GF-D8 (cell line): Measurements from ENCODE around the gene LAYN.

Experiments
- DNase-seq: peaks from one replicate; lab custom pipeline; 2025; lab: John Stamatoyannopoulos, UW

The LAYN gene

GRCh38 chr11:111540114-111540936, at the start of gene LAYN:
LAYN (plus strand) TSS chr11:111540720; CDS start chr11:111540844, 124 bp downstream.
- DNase-seq, result no peak

DNA sequence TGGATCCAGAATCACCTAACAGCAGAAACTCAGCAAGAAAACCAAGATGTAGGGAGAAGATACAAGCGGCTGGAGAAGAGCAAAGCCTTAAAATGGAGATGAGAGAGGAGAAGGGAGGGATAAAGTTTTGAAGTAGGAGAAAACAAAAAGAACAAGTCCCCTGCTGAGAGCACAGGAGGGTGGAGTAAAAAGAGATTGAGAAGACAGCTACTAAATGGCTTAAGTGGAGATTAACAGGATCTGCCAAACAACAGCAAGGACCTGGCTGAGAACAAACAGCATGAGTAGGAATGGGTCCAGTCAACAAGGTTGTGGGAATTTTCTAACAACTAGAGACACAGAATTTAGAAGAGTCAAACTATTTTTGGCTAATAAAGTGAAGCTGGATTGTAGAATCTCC, 46.5 kb upstream of the LAYN start:
- no peak for DNase-seq

GRCh38 chr11:111499483-111499882, 41.0 kb upstream of the LAYN start:
- DNase-seq, result no peak

DNA sequence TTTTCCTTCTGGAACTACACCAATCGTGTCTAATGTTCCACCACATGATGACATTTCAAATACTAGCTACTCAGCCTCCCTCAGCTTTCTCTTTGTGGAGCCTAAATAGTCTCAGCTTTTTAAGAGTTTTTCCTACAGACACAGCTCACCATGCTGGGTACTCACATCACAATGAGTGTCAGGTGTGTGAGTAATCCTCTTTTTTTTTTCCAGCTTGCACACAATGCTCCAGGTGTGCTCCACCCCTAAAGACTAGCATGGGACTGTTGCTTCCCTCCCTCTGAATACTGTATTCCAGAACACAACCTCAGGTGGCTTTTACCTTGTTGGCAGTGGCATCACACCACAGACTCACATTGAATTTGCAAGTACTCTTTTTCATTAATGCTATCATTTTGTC, 40.0 kb upstream of the LAYN start:
- no peak for DNase-seq

GRCh38 chr11:111502611-111503010, 37.9 kb upstream of the LAYN start:
- DNase-seq, result no peak

DNA sequence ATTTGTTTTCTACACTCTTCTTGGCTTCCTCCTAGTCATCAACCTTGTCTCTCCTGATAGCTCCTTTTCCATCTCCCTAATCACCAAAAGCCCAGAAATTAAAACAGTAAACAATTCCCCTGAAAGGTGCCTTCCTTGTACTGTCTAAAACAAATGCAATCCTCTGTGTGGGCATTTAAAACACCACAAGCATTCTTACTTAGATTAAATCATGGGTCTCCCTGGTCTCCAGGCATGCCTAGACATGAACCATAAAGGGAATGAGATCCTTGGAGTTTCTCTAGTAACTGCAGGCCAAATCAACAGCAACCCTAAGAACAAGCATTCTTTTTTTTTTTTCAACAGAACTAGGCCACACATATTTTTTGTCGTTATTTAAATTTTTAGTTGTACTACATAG, 30.2 kb upstream of the LAYN start:
- DNase-seq, result no peak

- DNase-seq, result no peak
Measured at GRCh38 chr11:111512296-111513239, 28.0 kb upstream of the LAYN start, which contains the start of gene BTG4. BTG4 (minus strand) TSS chr11:111512386; CDS start chr11:111498776, 13,610 bp downstream.

DNA sequence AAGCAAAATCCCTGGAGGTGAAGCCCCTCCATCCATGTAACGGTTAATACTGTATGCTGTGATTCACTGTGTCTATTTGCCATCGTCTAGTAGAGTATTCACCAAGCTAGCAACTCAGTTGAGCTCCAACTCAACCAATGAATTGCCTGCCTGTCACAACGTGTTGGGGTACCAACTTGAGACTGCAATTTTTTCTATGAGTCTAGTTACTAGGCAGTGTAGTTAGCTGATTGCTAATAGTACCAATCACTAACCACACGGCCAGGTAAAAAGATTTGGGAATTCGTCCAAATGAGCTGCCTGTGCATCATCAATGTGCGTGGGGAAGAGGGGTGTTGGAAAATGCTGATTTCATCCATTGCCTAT, 27.3 kb upstream of the LAYN start:
- DNase-seq, result no peak

DNA sequence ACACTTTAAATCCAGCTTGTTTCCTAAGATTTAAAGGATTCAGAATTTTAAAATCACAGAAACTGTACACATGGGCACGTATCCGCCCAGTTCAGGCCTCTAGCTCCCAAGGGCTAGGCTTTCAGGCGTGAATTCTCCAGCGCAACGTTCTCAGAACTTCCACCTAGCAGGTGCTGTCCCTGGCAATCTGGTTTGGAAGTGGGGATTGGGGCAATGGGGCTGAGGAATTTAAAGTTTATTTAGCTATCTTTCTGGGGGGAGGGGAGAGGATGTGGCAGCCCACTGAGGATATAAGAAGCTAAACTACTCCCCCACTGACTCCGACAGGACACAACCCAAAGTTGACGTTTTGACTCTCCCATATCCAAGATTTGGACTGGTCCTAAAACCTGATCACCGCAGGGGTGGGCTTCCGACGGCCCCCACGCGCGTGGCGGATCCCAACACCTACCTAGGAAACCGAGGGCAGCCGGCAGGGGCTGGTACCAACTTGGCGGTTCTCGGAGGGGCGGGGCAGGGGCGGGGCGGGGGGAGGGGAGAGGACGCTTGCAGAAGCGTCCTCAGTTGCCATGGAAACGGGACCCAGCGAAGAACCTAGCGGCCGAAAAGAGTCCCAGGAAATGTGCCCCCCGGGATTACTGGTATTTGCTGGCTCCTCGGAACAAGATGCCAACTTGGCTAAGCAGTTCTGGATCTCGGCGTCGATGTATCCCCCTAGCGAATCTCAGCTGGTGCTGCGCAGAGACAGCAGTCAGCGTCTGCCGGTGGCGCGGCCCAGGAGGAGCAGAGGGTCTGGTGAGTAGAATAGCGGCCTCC, 26.1 kb upstream of the LAYN start, which contains the start of gene HOATZ:
Gene HOATZ (plus strand): TSS at position 563 of the 816 bp plus-strand sequence. CDS start 7 bp downstream, at position 570.
- DNase-seq, result no peak

DNA sequence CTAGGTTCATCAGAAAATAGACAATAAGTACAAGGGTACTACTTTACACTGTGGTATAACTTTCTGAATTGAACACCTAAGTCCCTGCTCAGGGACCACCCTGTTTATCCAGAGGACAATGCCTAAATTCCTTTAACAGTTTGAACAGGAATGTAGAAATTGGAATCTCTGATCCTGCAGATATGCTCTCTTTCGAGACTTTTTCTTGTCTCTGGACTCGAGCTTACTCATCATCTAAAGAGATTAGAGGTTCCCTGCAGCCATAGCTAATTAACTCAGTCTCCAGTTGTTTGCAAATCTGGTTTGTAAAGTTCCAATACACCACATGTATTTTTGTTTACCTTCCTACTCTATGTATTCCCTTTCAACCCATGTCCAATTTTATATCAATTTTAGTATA, 24.9 kb upstream of the LAYN start:
- DNase-seq, result no peak

DNA sequence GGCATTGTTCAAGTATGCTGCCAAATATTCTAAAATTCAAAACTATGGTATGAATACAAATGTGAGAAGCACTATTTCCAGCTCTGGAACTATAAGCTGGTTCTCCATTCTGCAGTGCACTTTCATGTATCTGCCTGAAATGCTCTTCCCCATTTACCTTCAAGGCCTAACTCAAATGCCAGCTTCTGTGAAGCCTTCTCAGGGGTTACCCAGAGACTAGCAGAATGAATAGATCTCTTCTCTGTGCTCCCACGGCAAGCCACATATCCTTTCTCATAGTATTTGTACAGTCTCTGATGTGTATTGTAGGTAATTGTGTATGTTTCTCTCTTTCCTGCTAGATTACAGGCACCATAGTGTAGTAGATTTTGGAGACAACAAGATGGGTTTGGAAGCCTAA, 21.9 kb upstream of the LAYN start:
- no peak for DNase-seq

DNA sequence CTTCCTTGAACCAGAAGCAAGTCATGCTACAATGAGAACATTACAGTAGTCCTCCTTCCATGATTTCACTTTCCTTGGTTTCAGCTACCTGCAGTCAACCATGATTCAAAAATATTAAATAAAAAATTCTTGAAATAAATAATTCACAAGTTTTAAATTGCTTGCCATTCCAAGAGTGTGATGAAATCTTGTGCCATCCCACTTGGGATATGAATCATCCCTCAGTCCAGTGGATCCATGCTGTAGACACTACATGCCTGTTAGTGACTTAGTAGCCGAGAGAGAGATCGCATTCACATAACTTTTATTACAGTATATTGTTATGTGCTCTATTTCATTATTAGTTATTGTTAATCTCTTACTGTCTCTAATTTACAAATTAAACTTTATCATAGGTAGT, 20.0 kb upstream of the LAYN start:
- no peak for DNase-seq

GRCh38 chr11:111521135-111521534, 19.4 kb upstream of the LAYN start:
- DNase-seq, result no peak

GRCh38 chr11:111522426-111522825, 18.1 kb upstream of the LAYN start:
- no peak for DNase-seq

DNA sequence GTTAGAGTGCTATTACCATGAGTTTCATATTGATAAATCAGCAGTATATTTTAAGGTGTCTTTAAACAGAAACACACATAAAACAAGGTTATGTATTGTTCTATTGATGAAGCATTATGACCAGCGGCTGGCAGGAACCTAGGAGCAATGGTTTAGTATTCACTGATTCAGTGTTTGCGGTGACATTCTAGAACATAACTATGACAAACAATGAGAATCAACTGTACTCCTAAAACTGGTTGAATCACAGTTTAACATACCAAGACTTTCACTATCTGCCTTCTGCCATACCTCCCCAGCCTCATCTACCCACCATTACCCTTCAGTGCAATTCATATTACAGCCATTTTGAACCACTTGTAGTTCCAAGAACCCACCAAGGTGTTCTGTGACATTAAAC, 17.2 kb upstream of the LAYN start:
- no peak for DNase-seq

DNA sequence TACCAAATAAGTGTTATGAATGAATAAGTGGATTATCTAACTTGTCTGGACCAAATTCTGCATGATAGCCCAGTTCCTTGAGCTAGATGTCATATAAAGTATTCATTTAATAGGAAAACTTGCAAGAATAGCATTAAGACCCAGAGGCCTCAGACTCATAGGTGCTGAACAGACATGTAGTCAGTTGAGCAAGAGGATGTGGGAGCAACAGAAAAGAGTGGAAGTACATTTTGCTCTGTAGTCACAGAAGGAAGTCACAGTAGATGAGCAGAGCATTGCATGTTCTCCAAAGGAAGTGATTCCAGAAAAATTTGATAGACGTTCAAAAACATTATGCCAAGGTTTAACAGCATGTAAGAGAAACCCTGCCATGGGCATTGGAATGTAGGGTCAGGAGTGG, 16.5 kb upstream of the LAYN start:
- no peak for DNase-seq

GRCh38 chr11:111525456-111525855, 15.1 kb upstream of the LAYN start:
- DNase-seq, result no peak

DNA sequence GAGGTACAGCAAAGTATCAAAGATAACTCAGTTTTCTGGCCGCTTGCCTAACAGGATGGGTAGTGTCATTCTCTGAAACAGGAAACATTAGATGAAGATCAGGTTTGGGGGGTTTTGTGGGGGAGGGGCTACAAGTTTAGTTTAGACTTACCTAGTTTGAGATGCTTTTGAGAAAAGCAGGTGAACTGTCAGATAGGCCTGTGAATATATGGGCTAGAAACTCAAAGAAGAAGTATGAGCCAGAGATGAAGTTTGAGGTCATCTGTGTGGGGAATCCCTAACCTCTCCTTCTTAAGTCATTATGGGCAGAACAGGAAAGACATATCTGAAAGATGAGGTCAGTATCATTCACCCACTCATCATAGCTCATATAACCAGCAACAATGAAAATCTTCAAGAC, 14.0 kb upstream of the LAYN start:
- no peak for DNase-seq

- no peak for DNase-seq
Measured at GRCh38 chr11:111527279-111527678, 13.2 kb upstream of the LAYN start.

GRCh38 chr11:111528557-111528956, 12.0 kb upstream of the LAYN start:
- no peak for DNase-seq

GRCh38 chr11:111530091-111530490, 10.4 kb upstream of the LAYN start:
- no peak for DNase-seq

- DNase-seq, result no peak
Measured at GRCh38 chr11:111531136-111531535, 9.4 kb upstream of the LAYN start.
